Measurements from ENCODE around the gene TEX13A. TPM values are rescaled to one million over a fixed set of nuclear protein-coding genes. Genes with fewer than 3 reads are reported as not detected.

TEX13A gene
- total RNA-seq, 1 donor from 2014 or later = not detected

DNA sequence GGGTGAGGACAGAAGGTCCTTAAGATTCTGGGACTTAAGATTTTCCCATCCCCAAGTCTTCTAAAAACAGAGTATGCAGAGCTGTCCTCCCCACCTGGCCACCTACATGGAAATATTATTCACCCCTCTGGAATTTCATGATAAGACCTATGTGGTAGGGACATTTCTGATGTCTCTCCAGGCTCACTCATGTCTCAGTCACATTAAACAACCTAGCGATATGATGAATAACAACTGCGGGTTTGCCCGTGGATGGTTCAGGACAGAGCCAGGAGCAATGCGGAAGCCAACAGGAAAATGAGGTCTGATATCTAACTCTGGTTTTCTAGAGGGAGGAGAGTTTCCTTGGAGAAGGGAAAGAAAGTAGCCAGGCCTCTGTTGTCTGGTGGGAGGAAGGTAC is 47.4 kb downstream of the TEX13A start:
- Histone ChIP-seq H4K20me1 (ENCODE audit: insufficient read depth, low read length) (no peaks in the 10 kb centered on the region), H3K9ac (ENCODE audit: low read length) (no peak overlapping the region), H3K36me3 (ENCODE audit: insufficient read depth, low read length) (no peaks in the 10 kb centered on the region), H3K9me3 (ENCODE audit: insufficient read depth, low read depth, low read length) (no peaks in the 10 kb centered on the region), H3K79me2 (ENCODE audit: insufficient read depth, low read length) (no peaks in the 10 kb centered on the region), H2AFZ (ENCODE audit: low read depth, low read length) (no peak overlapping the region), H3K27me3 (ENCODE audit: insufficient read depth, low read length) (no peaks in the 10 kb centered on the region), H3K4me2 (ENCODE audit: low read length) (no peak overlapping the region), H3K27ac (ENCODE audit: low read depth, low read length) (no peak overlapping the region), H3K4me1 (ENCODE audit: insufficient read depth, low read length) (no peaks in the 10 kb centered on the region), H3K4me3 (ENCODE audit: insufficient read depth, low read depth, low read length) (no peak overlapping the region)
- Mint-ChIP-seq H3K4me3 (ENCODE audit: unreplicated experiment) (no peak overlapping the region), H3K36me3 (ENCODE audit: low read depth, unreplicated experiment) (no peaks in the 10 kb centered on the region), H3K4me1 (ENCODE audit: low read depth, unreplicated experiment) (peaks cover 3% of the 10 kb centered on the region), H3K27me3 (ENCODE audit: low read depth, unreplicated experiment) (no peaks in the 10 kb centered on the region), H3K27ac (ENCODE audit: unreplicated experiment) (no peak overlapping the region), H3K9me3 (ENCODE audit: unreplicated experiment) (no peaks in the 10 kb centered on the region)
- DNase-seq (ENCODE audit: low read depth) (no peak), FAIRE-seq (no peak)
- TF ChIP-seq EZH2 (IDR thresholded peaks at IDR 0.05; ENCODE audit: insufficient read depth, low read length) = no peak
- TF ChIP-seq CTCF (IDR thresholded peaks at IDR 0.05; ENCODE audit: insufficient read depth, low read depth, low read length) = no peak
